ENCODE results near the gene GATA6. TPM values are rescaled to one million over a fixed set of nuclear protein-coding genes. Genes with fewer than 3 reads are reported as not detected.
A peak's percentile ranks its signal among the peaks of the same experiment; 100 is the strongest.

GATA6 gene
- total RNA-seq, 4 donors from 2014 or later = 49.7 to 223 (median 65.7) TPM

- no peak overlapping the region for H3K4me3 ChIP-seq
- no peaks in the 10 kb centered on the region for H3K36me3 ChIP-seq
- WGBS, 2 donors (ENCODE audit: low coverage in 1 of 2) = 62% methylated on average over 6 of the region's 6 CpGs; no CpG with 5 or more reads in 1 of the 2 donors
- peaks cover 12% of the 10 kb centered on the region for H3K27me3 ChIP-seq
- H3K27ac ChIP-seq = peak overlapping the region; percentile 1 to 57 (median 32)
- H3K4me1 ChIP-seq = peaks cover 3 to 71% (median 49%) of the 10 kb centered on the region in 4 donors
- in situ Hi-C loops (cut with MboI; ENCODE audit: low pct_ligation_motif_present in 1 of 4, low pct_unique_long_range_greater_than_20kb in 1 of 4, low sequenced_read_pairs in 3 of 4) = loop anchor here in 1 of 4 donors (10.0 kb wide), 1 partner anchor 380 kb away; no protein-coding TSS in a partner anchor
- TF ChIP-seq POLR2A (IDR thresholded peaks at IDR 0.05) (no peak), EP300 (IDR thresholded peaks at IDR 0.05; ENCODE audit: low read depth) (no peak), CTCF (IDR thresholded peaks at IDR 0.05) (no peak), POLR2AphosphoS5 (IDR thresholded peaks at IDR 0.05) (no peak)
- no peak for DNase-seq
- intact Hi-C loops (cut with DNase I; ENCODE audit: low total_unique reads) = no loop called here
- H3K9me3 ChIP-seq = no peaks in the 10 kb centered on the region
Measured at GRCh38 chr18:22185273-22185672, 15.9 kb downstream of the GATA6 start.

GRCh38 chr18:22185771-22186386, 16.5 kb downstream of the GATA6 start:
- WGBS, 2 donors (ENCODE audit: low coverage in 1 of 2) = 35 to 55% methylated on average over 2 to 10 of the region's 10 CpGs
- Histone ChIP-seq H3K27ac (peak overlapping the region; percentile 1 to 57 (median 36)), H3K4me3 (no peak overlapping the region), H3K9me3 (no peaks in the 10 kb centered on the region), H3K4me1 (peaks cover 3 to 71% (median 51%) of the 10 kb centered on the region in 4 donors), H3K36me3 (no peaks in the 10 kb centered on the region), H3K27me3 (peaks cover 6% of the 10 kb centered on the region)
- no peak for DNase-seq
- intact Hi-C loops (cut with DNase I; ENCODE audit: low total_unique reads) = no loop called here
- in situ Hi-C loops (cut with MboI; ENCODE audit: low pct_ligation_motif_present in 1 of 4, low pct_unique_long_range_greater_than_20kb in 1 of 4, low sequenced_read_pairs in 3 of 4) = loop anchor here in 1 of 4 donors (10.0 kb wide), 1 partner anchor 379 kb away; no protein-coding TSS in a partner anchor
- TF ChIP-seq POLR2A (IDR thresholded peaks at IDR 0.05) (no peak), CTCF (IDR thresholded peaks at IDR 0.05) (no peak), EP300 (IDR thresholded peaks at IDR 0.05; ENCODE audit: low read depth) (no peak), POLR2AphosphoS5 (IDR thresholded peaks at IDR 0.05) (no peak)

- intact Hi-C loops (cut with DNase I; ENCODE audit: low total_unique reads) = no loop called here
- Histone ChIP-seq H3K4me3 (no peak overlapping the region), H3K27me3 (peaks cover 3% of the 10 kb centered on the region), H3K9me3 (no peaks in the 10 kb centered on the region), H3K4me1 (peaks cover 3 to 73% (median 54%) of the 10 kb centered on the region in 4 donors), H3K27ac (peak overlapping the region; percentile 1 to 57 (median 36)), H3K36me3 (no peaks in the 10 kb centered on the region)
- 56 to 74% methylated on average over 5 to 6 of the region's 6 CpGs for WGBS, 2 donors (ENCODE audit: low coverage in 1 of 2)
- no peak for DNase-seq
- in situ Hi-C loops (cut with MboI; ENCODE audit: low pct_ligation_motif_present in 1 of 4, low pct_unique_long_range_greater_than_20kb in 1 of 4, low sequenced_read_pairs in 3 of 4) = loop anchor here in 1 of 4 donors (10.0 kb wide), 1 partner anchor 378 kb away; no protein-coding TSS in a partner anchor
- TF ChIP-seq POLR2AphosphoS5 (IDR thresholded peaks at IDR 0.05) = no peak
- no peak for TF ChIP-seq EP300 (IDR thresholded peaks at IDR 0.05; ENCODE audit: low read depth)
- TF ChIP-seq CTCF (IDR thresholded peaks at IDR 0.05) = no peak
- TF ChIP-seq POLR2A (IDR thresholded peaks at IDR 0.05) = no peak
Measured at GRCh38 chr18:22186484-22186971, 17.1 kb downstream of the GATA6 start.

- H3K36me3 ChIP-seq = no peaks in the 10 kb centered on the region
- no peak for DNase-seq
- H3K27me3 ChIP-seq = no peaks in the 10 kb centered on the region
- no peak overlapping the region for H3K4me3 ChIP-seq
- in situ Hi-C loops (cut with MboI; ENCODE audit: low pct_ligation_motif_present in 1 of 4, low pct_unique_long_range_greater_than_20kb in 1 of 4, low sequenced_read_pairs in 3 of 4) (loop anchor here in 1 of 4 donors (10.0 kb wide), 1 partner anchor 376 kb away; no protein-coding TSS in a partner anchor), intact Hi-C loops (cut with DNase I; ENCODE audit: low total_unique reads) (no loop called here)
- no peaks in the 10 kb centered on the region for H3K9me3 ChIP-seq
- 47 to 64% methylated on average over 5 to 11 of the region's 11 CpGs for WGBS, 2 donors (ENCODE audit: low coverage in 1 of 2)
- TF ChIP-seq CTCF (IDR thresholded peaks at IDR 0.05) = no peak
- TF ChIP-seq POLR2A (IDR thresholded peaks at IDR 0.05) = no peak
- TF ChIP-seq POLR2AphosphoS5 (IDR thresholded peaks at IDR 0.05) = no peak
- peaks cover 3 to 76% (median 61%) of the 10 kb centered on the region in 4 donors for H3K4me1 ChIP-seq
- H3K27ac ChIP-seq = peak overlapping the region; percentile 26 to 82 (median 78)
Measured at GRCh38 chr18:22188559-22189267, 19.3 kb downstream of the GATA6 start.
